GM12874 (cell line): ENCODE measurements around the gene BAZ2B.

Source experiments
- TF ChIP-seq, protein P1 (sequence below): IDR thresholded peaks from 2 replicates; pipeline ENCODE4 v1.5.1; 2011; ENCODE audit warnings: low read depth, mild to moderate bottlenecking, control low read depth, low read length, moderate library complexity; ENCODE audit not compliant: insufficient read depth

Gene BAZ2B

GRCh38 chr2:159379181-159379580 lies 237.2 kb downstream of the BAZ2B start:
- TF ChIP-seq, protein P1, sequence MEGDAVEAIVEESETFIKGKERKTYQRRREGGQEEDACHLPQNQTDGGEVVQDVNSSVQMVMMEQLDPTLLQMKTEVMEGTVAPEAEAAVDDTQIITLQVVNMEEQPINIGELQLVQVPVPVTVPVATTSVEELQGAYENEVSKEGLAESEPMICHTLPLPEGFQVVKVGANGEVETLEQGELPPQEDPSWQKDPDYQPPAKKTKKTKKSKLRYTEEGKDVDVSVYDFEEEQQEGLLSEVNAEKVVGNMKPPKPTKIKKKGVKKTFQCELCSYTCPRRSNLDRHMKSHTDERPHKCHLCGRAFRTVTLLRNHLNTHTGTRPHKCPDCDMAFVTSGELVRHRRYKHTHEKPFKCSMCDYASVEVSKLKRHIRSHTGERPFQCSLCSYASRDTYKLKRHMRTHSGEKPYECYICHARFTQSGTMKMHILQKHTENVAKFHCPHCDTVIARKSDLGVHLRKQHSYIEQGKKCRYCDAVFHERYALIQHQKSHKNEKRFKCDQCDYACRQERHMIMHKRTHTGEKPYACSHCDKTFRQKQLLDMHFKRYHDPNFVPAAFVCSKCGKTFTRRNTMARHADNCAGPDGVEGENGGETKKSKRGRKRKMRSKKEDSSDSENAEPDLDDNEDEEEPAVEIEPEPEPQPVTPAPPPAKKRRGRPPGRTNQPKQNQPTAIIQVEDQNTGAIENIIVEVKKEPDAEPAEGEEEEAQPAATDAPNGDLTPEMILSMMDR = no peak

GRCh38 chr2:159375241-159375640 lies 241.1 kb downstream of the BAZ2B start:
- TF ChIP-seq, protein P1 = no peak

- TF ChIP-seq, protein P1 = no peak
These were observed 244.8 kb downstream of the BAZ2B start for GRCh38 chr2:159371506-159371905.

DNA sequence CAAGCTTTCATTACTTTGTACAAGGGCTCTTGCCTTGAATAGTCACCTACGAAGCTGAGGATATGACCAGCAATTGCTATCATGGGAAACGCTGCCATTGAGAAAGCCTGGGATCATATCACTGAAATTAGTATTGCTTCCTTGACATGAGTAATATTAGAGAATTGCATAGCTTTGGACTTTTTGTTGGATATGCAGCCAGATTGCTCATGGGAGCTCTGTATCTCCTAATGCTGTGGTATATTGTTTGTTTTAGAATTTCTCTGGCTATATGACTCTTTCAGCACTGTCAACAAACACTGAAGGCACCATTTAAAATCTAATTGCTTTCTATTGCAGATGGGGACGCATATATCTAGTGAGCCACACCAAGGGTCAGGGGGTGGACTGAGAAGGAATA lies 249.8 kb downstream of the BAZ2B start:
- TF ChIP-seq, protein P1 = no peak

GRCh38 chr2:159362816-159363251 lies 253.5 kb downstream of the BAZ2B start:
- TF ChIP-seq, protein P1 = no peak

- TF ChIP-seq, protein P1 = no peak
These were observed 254.3 kb downstream of the BAZ2B start for GRCh38 chr2:159362094-159362493.

DNA sequence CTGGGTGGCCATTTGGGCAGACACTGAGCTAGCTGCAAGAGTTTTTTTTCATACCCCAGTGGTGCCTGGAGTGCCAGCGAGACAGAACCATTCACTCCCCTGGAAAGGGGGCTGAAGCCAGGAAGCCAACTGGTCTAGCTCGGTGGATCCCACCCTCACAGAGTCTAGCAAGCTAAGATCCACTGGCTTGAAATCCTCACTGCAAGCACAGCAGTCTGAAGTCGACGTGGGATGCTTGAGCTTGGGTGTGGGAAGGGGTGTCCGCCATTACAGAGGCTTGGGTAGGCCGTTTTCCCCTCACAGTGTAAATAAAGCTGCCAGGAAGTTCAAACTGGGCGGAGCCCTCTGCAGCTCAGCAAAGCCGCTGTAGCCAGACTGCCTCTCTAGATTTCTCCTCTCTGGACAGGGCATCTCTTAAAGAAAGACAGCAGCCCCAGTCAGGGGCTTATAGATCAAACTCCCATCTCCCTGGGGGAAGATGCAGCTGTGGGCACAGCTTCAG lies 260.2 kb downstream of the BAZ2B start:
- TF ChIP-seq, protein P1 = no peak
